Fibroblast of skin of back (primary cell): ENCODE results near the gene FHIP1A. TPM values are rescaled to one million over a fixed set of nuclear protein-coding genes. Genes with fewer than 3 reads are reported as not detected.
"Not testable (repeated sequence)": the region's sequence is repeated elsewhere in the genome, so short reads cannot be mapped to it uniquely, and the experiment has no call there.

Experiments used
- DNase-seq: peaks from one replicate; pipeline ENCODE4 v3.0.0-alpha.2; 2013
- polyA plus RNA-seq, 2 experiments: library from polyadenylated mRNA; unstranded; fragments of 120-200 nt; gene quantifications; one replicate each; pipeline ENCODE4 v1.2.1, GENCODE V29; 2013; ENCODE audit not compliant: insufficient read length in 2 of 2

FHIP1A gene
- polyA plus RNA-seq (2013, experiment 1 of 2; ENCODE audit: insufficient read length): 0.05 TPM
- polyA plus RNA-seq (2013, experiment 2 of 2; ENCODE audit: insufficient read length): 0.10 TPM

GRCh38 chr4:151408630-151409469 is at the start of gene FHIP1A:
Gene FHIP1A, plus strand, starts transcription at chr4:151409176. Its CDS starts 157,084 bp downstream, at chr4:151566260.
- peak; percentile 48 for DNase-seq

- DNase-seq: peak; percentile 2
Measured at GRCh38 chr4:151359576-151359975, 49.4 kb upstream of the FHIP1A start.

GRCh38 chr4:151361126-151361525 is 47.9 kb upstream of the FHIP1A start:
- no peak for DNase-seq

GRCh38 chr4:151361966-151362365 is 47.0 kb upstream of the FHIP1A start:
- DNase-seq: no peak

GRCh38 chr4:151362404-151363164 is 46.4 kb upstream of the FHIP1A start:
- peak; percentile 78 for DNase-seq

- DNase-seq: no peak
Measured at GRCh38 chr4:151376540-151376939, 32.4 kb upstream of the FHIP1A start.

- DNase-seq: no peak
Measured at GRCh38 chr4:151389311-151389710, 19.7 kb upstream of the FHIP1A start.

GRCh38 chr4:151389799-151390198 is 19.2 kb upstream of the FHIP1A start:
- DNase-seq: not testable (repeated sequence)

GRCh38 chr4:151395873-151396272 is 13.1 kb upstream of the FHIP1A start:
- no peak for DNase-seq

- DNase-seq: no peak
Measured at GRCh38 chr4:151400343-151400742, 8.6 kb upstream of the FHIP1A start.

GRCh38 chr4:151401739-151402138 is 7.2 kb upstream of the FHIP1A start:
- no peak for DNase-seq

GRCh38 chr4:151402145-151402865 is 6.7 kb upstream of the FHIP1A start:
- DNase-seq: no peak

- no peak for DNase-seq
Measured at GRCh38 chr4:151403656-151404055, 5.3 kb upstream of the FHIP1A start.

- not testable (repeated sequence) for DNase-seq
Measured at GRCh38 chr4:151404802-151405201, 4.2 kb upstream of the FHIP1A start.

GRCh38 chr4:151407018-151407417 is 2.0 kb upstream of the FHIP1A start:
- DNase-seq: no peak

- DNase-seq: no peak
Measured at GRCh38 chr4:151407466-151408379, 1.3 kb upstream of the FHIP1A start.

- no peak for DNase-seq
Measured at GRCh38 chr4:151408380-151408629, 671 bp upstream of the FHIP1A start.

GRCh38 chr4:151409470-151410313 is 716 bp downstream of the FHIP1A start:
- DNase-seq: no peak

- DNase-seq: peak; percentile 76
Measured at GRCh38 chr4:151415978-151416377, 7.0 kb downstream of the FHIP1A start.

GRCh38 chr4:151417164-151417571 is 8.2 kb downstream of the FHIP1A start:
- no peak for DNase-seq

GRCh38 chr4:151417766-151418376 is 8.9 kb downstream of the FHIP1A start:
- peak; percentile 54 for DNase-seq
